ENCODE data around the gene SORCS2.

SORCS2 gene

GRCh38 chr4:7186031-7186430 is 6.3 kb upstream of the SORCS2 start:
- DNase-seq (ENCODE audit: low spot score): peak; percentile 68
- H3K4me3 ChIP-seq: no peak overlapping the region
- H3K27ac ChIP-seq: no peak overlapping the region
- no peak for TF ChIP-seq CTCF (IDR thresholded peaks at IDR 0.05)

GRCh38 chr4:7186516-7187167 is 5.7 kb upstream of the SORCS2 start:
- Histone ChIP-seq H3K27ac (no peak overlapping the region), H3K4me3 (no peak overlapping the region)
- no peak for TF ChIP-seq CTCF (IDR thresholded peaks at IDR 0.05)
- peak; percentile 31 for DNase-seq (ENCODE audit: low spot score)

GRCh38 chr4:7187168-7187535 is 5.2 kb upstream of the SORCS2 start:
- Histone ChIP-seq H3K4me3 (no peak overlapping the region), H3K27ac (no peak overlapping the region)
- no peak for DNase-seq (ENCODE audit: low spot score)
- no peak for TF ChIP-seq CTCF (IDR thresholded peaks at IDR 0.05)

GRCh38 chr4:7187691-7188090 is 4.6 kb upstream of the SORCS2 start:
- H3K4me3 ChIP-seq: no peak overlapping the region
- no peak overlapping the region for H3K27ac ChIP-seq
- DNase-seq (ENCODE audit: low spot score): peak; percentile 41
- no peak for TF ChIP-seq CTCF (IDR thresholded peaks at IDR 0.05)

GRCh38 chr4:7189066-7189465 is 3.3 kb upstream of the SORCS2 start:
- peak; percentile 52 for DNase-seq (ENCODE audit: low spot score)
- no peak overlapping the region for H3K27ac ChIP-seq
- no peak overlapping the region for H3K4me3 ChIP-seq
- TF ChIP-seq CTCF (IDR thresholded peaks at IDR 0.05): no peak

- H3K27ac ChIP-seq: no peak overlapping the region
Observed at GRCh38 chr4:7189475-7190277, 2.7 kb upstream of the SORCS2 start.

More at GRCh38 chr4:7189475-7190277, 2.7 kb upstream of the SORCS2 start:
- no peak overlapping the region for H3K4me3 ChIP-seq
- no peak for TF ChIP-seq CTCF (IDR thresholded peaks at IDR 0.05)
- peak; percentile 64 for DNase-seq (ENCODE audit: low spot score)
